Measurements from ENCODE around the gene ZNF770. TPM values are rescaled to one million over a fixed set of nuclear protein-coding genes. Genes with fewer than 3 reads are reported as not detected.

The ZNF770 gene
- total RNA-seq, 1 experiment from 2014 or later = 34.0 TPM

DNA sequence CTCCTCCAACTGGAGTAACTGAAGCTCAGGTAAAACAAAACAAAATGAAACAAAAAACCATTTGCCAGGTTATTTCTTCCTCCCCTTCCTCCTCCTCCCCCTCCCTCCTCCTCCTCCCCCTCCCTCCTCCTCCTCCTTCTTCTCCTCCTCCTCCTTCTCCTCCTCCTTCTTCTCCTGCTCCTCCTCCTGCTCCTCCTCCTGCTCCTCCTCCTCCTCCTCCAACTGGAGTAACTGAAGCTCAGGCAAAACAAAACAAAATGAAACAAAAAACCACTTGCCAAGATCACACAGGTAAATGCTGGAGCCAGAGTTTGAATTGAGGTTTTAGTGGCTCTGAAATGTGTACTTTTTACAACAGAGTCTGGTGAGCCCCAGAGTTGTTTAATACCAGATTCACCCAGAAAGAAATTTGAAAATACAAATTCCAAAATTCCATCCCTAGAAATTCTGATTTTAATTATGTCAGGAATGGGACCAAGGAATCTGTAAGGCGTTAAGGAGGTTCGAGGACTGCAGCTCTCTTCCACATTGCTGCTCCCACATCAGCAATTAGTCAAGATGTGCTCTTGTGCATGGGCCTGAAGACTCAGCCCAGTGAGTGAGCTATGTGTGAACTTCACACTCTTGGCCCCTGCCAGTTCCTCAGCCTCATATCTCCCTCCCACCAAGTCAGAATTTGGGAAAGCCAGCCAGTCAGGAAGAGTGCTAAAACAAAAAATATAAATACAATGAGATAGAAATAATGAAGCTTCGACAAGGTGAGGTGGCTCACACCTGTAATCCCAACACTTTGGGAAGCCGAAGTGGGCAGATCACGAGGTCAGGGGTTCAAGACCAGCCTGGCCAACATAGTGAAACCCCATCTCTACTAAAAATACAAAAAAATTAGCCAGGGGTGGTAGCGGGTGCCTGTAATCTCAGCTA is 31.6 kb upstream of the ZNF770 start:
- no TSS peak for BruUV-seq (replicated peaks)
- Histone ChIP-seq H3K4me3 (peak overlapping the region; percentile 29; the same call in 1 of the 2 replicates), H3K4me2 (peak overlapping the region; percentile 66), H4K20me1 (ENCODE audit: insufficient read depth) (no peaks in the 10 kb centered on the region), H3F3A (ENCODE audit: insufficient read depth, low read depth) (no peaks in the 10 kb centered on the region), H3K9me3 (ENCODE audit: insufficient read depth, low read depth) (no peaks in the 10 kb centered on the region), H3K27ac (no peak overlapping the region), H3K36me3 (ENCODE audit: low read depth) (no peaks in the 10 kb centered on the region), H3K9me2 (ENCODE audit: insufficient read depth) (no peaks in the 10 kb centered on the region), H2AFZ (0 out of 2 replicates have a peak overlapping the region, but pooled peaks have one; percentile 52), H3K79me2 (ENCODE audit: low read depth) (no peaks in the 10 kb centered on the region), H3K4me1 (replicated peaks; ENCODE audit: insufficient read depth) (peaks cover 14% of the 10 kb centered on the region), H3K27me3 (ENCODE audit: insufficient read depth, low read depth) (no peaks in the 10 kb centered on the region)
- peak in 1 of 2 experiments; percentile 39 for DNase-seq
- no peak for TF ChIP-seq EZH2 (IDR thresholded peaks at IDR 0.05; ENCODE audit: low read depth)
- TF ChIP-seq, protein P1, sequence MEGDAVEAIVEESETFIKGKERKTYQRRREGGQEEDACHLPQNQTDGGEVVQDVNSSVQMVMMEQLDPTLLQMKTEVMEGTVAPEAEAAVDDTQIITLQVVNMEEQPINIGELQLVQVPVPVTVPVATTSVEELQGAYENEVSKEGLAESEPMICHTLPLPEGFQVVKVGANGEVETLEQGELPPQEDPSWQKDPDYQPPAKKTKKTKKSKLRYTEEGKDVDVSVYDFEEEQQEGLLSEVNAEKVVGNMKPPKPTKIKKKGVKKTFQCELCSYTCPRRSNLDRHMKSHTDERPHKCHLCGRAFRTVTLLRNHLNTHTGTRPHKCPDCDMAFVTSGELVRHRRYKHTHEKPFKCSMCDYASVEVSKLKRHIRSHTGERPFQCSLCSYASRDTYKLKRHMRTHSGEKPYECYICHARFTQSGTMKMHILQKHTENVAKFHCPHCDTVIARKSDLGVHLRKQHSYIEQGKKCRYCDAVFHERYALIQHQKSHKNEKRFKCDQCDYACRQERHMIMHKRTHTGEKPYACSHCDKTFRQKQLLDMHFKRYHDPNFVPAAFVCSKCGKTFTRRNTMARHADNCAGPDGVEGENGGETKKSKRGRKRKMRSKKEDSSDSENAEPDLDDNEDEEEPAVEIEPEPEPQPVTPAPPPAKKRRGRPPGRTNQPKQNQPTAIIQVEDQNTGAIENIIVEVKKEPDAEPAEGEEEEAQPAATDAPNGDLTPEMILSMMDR (conservative IDR thresholded peaks at IDR 0.05) = no peak
- CTCF ChIA-PET = interaction anchor here (0.6 to 1.4 kb wide), 8 partner anchors 13 to 1741 kb away, joined by 4 to 22 read pairs (median 5); partner anchors contain the start of genes AQR and ZNF770
- intact Hi-C loops (cut with micrococcal nuclease; ENCODE audit: unreplicated experiment) = no loop called here
- POLR2A ChIA-PET (ENCODE audit: unreplicated experiment) = interaction anchor here (0.8 to 1.1 kb wide), 4 partner anchors 19 to 50 kb away, joined by 4 to 18 read pairs (median 8); partner anchors contain the start of genes AQR and ZNF770

DNA sequence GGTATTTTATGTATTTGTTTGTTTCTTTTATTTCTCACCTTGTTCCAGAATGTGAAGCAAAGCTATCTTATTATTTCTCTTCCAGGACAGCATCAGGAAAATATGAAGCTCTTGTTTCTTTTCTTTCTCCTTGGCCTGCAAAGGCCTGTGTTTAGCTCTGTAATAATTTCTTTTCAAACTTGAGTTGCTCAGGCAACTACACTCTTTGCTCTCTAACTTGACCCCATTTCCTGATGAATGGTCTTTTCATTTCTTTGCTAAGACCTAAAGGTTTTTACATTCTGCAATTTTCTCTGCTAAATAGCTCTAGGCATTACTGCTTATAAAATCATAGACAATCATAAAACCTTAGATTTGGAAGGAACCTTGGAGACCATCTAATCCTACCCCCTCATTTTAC is 26.2 kb upstream of the ZNF770 start:
- Histone ChIP-seq H4K20me1 (ENCODE audit: insufficient read depth) (no peaks in the 10 kb centered on the region), H3K4me3 (no peak overlapping the region), H3K36me3 (ENCODE audit: low read depth) (no peaks in the 10 kb centered on the region), H3K79me2 (ENCODE audit: low read depth) (no peaks in the 10 kb centered on the region), H3K4me2 (no peak overlapping the region), H3K9me2 (ENCODE audit: insufficient read depth) (no peaks in the 10 kb centered on the region), H3K27ac (no peak overlapping the region), H3K9me3 (ENCODE audit: insufficient read depth, low read depth) (no peaks in the 10 kb centered on the region), H3F3A (ENCODE audit: insufficient read depth, low read depth) (no peaks in the 10 kb centered on the region), H3K27me3 (ENCODE audit: insufficient read depth, low read depth) (no peaks in the 10 kb centered on the region), H3K4me1 (replicated peaks; ENCODE audit: insufficient read depth) (no peaks in the 10 kb centered on the region), H2AFZ (no peak overlapping the region)
- intact Hi-C loops (cut with micrococcal nuclease; ENCODE audit: unreplicated experiment) = no loop called here
- no peak for DNase-seq
- BruUV-seq (replicated peaks) = no TSS peak
- POLR2A ChIA-PET (ENCODE audit: unreplicated experiment) = no interaction called here
- TF ChIP-seq, protein P1 (conservative IDR thresholded peaks at IDR 0.05) = no peak
- TF ChIP-seq EZH2 (IDR thresholded peaks at IDR 0.05; ENCODE audit: low read depth) = no peak
- CTCF ChIA-PET = no interaction called here

DNA sequence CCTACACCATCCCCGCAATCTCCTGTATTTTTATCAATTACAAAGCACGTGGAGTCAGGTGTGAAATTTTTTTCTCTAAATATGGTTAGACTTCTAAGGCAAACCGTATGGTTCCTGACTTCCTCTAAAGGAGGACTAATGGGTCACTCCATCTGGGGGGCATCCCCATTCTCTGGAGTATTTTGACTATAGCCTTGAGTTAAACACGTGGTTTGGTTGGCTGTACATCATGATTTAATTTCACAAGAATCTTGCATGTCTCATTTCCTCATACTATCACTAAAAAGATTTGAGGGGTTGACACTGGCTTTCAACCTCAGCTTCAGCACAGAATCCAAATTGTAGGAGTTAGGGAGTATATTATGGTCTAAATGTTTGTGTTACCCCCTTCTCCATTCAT is 25.3 kb upstream of the ZNF770 start:
- no TSS peak for BruUV-seq (replicated peaks)
- no peaks in the 10 kb centered on the region for H3K9me3 ChIP-seq (ENCODE audit: insufficient read depth, low read depth)
- ChIA-PET POLR2A (ENCODE audit: unreplicated experiment) (no interaction called here), CTCF (no interaction called here)
- no peak overlapping the region for H3K27ac ChIP-seq
- intact Hi-C loops (cut with micrococcal nuclease; ENCODE audit: unreplicated experiment) = no loop called here
- no peaks in the 10 kb centered on the region for H3K4me1 ChIP-seq (replicated peaks; ENCODE audit: insufficient read depth)
- 0 out of 2 replicates have a peak overlapping the region, but pooled peaks have one; percentile 48 for H2AFZ ChIP-seq
- H3K9me2 ChIP-seq (ENCODE audit: insufficient read depth) = no peaks in the 10 kb centered on the region
- no peaks in the 10 kb centered on the region for H3K36me3 ChIP-seq (ENCODE audit: low read depth)
- no peak overlapping the region for H3K4me2 ChIP-seq
- TF ChIP-seq, protein P1 (conservative IDR thresholded peaks at IDR 0.05) = no peak
- no peak for TF ChIP-seq EZH2 (IDR thresholded peaks at IDR 0.05; ENCODE audit: low read depth)
- H3K79me2 ChIP-seq (ENCODE audit: low read depth) = no peaks in the 10 kb centered on the region
- H3K4me3 ChIP-seq = no peak overlapping the region
- H3K27me3 ChIP-seq (ENCODE audit: insufficient read depth, low read depth) = no peaks in the 10 kb centered on the region
- no peak for DNase-seq
- H4K20me1 ChIP-seq (ENCODE audit: insufficient read depth) = no peaks in the 10 kb centered on the region
- no peaks in the 10 kb centered on the region for H3F3A ChIP-seq (ENCODE audit: insufficient read depth, low read depth)

Measured in PC-9 (cell line).